COLO668 (cell line): ENCODE results near the gene TRIM31.

Source experiments
- DNase-seq: peaks from one replicate; lab custom pipeline; 2025; ENCODE audit not compliant: unreplicated experiment; lab: John Stamatoyannopoulos, UW

The TRIM31 gene

GRCh38 chr6:30055513-30055912 lies 57.4 kb downstream of the TRIM31 start:
- DNase-seq, result no peak

- DNase-seq, result no peak
Observed at GRCh38 chr6:30053682-30054081, 59.2 kb downstream of the TRIM31 start.
